ENCODE results near the gene KCNJ10. TPM values are rescaled to one million over a fixed set of nuclear protein-coding genes. Genes with fewer than 3 reads are reported as not detected.

The KCNJ10 gene
- total and polyA plus RNA-seq, 2 of the 13 experiments (the other 11 are each of a cell fraction or from before 2014, with no cell fraction given): 4.4 to 10.3 TPM

- DNase-seq (ENCODE audit: low spot score): no peak
- Histone ChIP-seq H3K9me3 (ENCODE audit: low read length) (no peaks in the 10 kb centered on the region), H3K27ac (ENCODE audit: extremely low read length, insufficient read depth, low read length) (no peak overlapping the region), H3K4me3 (replicated peaks in 1 of 3; ENCODE audit: insufficient read depth in 1 of 3, low read depth in 2 of 3, low read length in 3 of 3) (no peak overlapping the region), H3K4me1 (ENCODE audit: insufficient read depth, low read length) (peaks cover 32% of the 10 kb centered on the region), H3K79me2 (ENCODE audit: insufficient read depth, low read length) (no peaks in the 10 kb centered on the region), H3K27me3 (ENCODE audit: control insufficient read depth in 1 of 2, insufficient read depth in 2 of 2, low read length in 2 of 2) (peaks cover 0 to 5% of the 10 kb centered on the region in 2 experiments; a peak in 2 of 5 replicates), H2AFZ (ENCODE audit: low read length) (no peak overlapping the region), H4K20me1 (ENCODE audit: insufficient read depth, low read length) (no peaks in the 10 kb centered on the region), H3K4me2 (ENCODE audit: low read depth, low read length) (no peak overlapping the region), H3K9ac (ENCODE audit: insufficient read depth, low read depth, low read length) (no peak overlapping the region), H3K36me3 (replicated peaks in 1 of 2; ENCODE audit: control insufficient read depth in 1 of 2, insufficient read depth in 2 of 2, low read length in 2 of 2) (no peaks in the 10 kb centered on the region)
- no peak for FAIRE-seq
- no peak for ATAC-seq
- no TSS peak for BruUV-seq (replicated peaks)
- intact Hi-C loops (cut with micrococcal nuclease; ENCODE audit: unreplicated experiment) (no loop called here), in situ Hi-C loops (cut with HindIII; ENCODE audit: extremely low pct_ligation_motif_present, low pct_unique_long_range_greater_than_20kb) (no loop called here)
- no peak for TF ChIP-seq ZNF747 (CRISPR knock-in tag; IDR thresholded peaks at IDR 0.05; ENCODE audit: borderline replicate concordance)
- no peak for TF ChIP-seq PRDM4 (CRISPR knock-in tag; IDR thresholded peaks at IDR 0.05; ENCODE audit: borderline replicate concordance)
- no peak for TF ChIP-seq NR3C1 (CRISPR knock-in tag; IDR thresholded peaks at IDR 0.05)
- no peak for TF ChIP-seq ZNF883 (CRISPR knock-in tag; IDR thresholded peaks at IDR 0.05; ENCODE audit: not compliant biosample characterization)
- no peak for TF ChIP-seq MIER2 (CRISPR knock-in tag; IDR thresholded peaks at IDR 0.05)
- TF ChIP-seq SETDB1 (CRISPR knock-in tag; IDR thresholded peaks at IDR 0.05; ENCODE audit: borderline replicate concordance): no peak
- no peak for TF ChIP-seq BRD4 (CRISPR knock-in tag; IDR thresholded peaks at IDR 0.05)
- no peak for TF ChIP-seq THAP7 (CRISPR knock-in tag; IDR thresholded peaks at IDR 0.05)
- no peak for TF ChIP-seq ZNF230 (CRISPR knock-in tag; IDR thresholded peaks at IDR 0.05)
- TF ChIP-seq ZNF589 (CRISPR knock-in tag; conservative IDR thresholded peaks at IDR 0.05): no peak
- no peak for TF ChIP-seq NFIB (CRISPR knock-in tag; IDR thresholded peaks at IDR 0.05; ENCODE audit: borderline replicate concordance)
- TF ChIP-seq RARG (CRISPR knock-in tag; IDR thresholded peaks at IDR 0.05; ENCODE audit: low read depth): no peak
- no peak for TF ChIP-seq POLR2A (IDR thresholded peaks at IDR 0.05; ENCODE audit: insufficient read depth in 1 of 2, low read depth in 2 of 2, low read length in 2 of 2)
- TF ChIP-seq ZNF772 (CRISPR knock-in tag; IDR thresholded peaks at IDR 0.05): no peak
- TF ChIP-seq ARID3A (IDR thresholded peaks at IDR 0.05; ENCODE audit: low read depth, low read length): no peak
- TF ChIP-seq ZMAT5 (CRISPR knock-in tag; IDR thresholded peaks at IDR 0.05; ENCODE audit: borderline replicate concordance, low read depth): no peak
- TF ChIP-seq PBX3 (CRISPR knock-in tag; IDR thresholded peaks at IDR 0.05; ENCODE audit: borderline replicate concordance): no peak
- no peak for TF ChIP-seq NFE2L1 (CRISPR knock-in tag; IDR thresholded peaks at IDR 0.05; ENCODE audit: borderline replicate concordance)
- ChIA-PET POLR2A (no interaction called here), CTCF (ENCODE audit: low intra/inter-chr PET ratio, low total read pairs) (no interaction called here)
- 92% methylated on average over 2 of the region's 6 CpGs for WGBS (ENCODE audit: low lambda C conversion rate)
Observed at GRCh38 chr1:159973350-159973940, 96.5 kb downstream of the KCNJ10 start.

All from HepG2 (cell line).